Endothelial cell of umbilical vein (primary cell): Measurements from ENCODE around the gene MARS1. TPM values are rescaled to one million over a fixed set of nuclear protein-coding genes. Genes with fewer than 3 reads are reported as not detected.

Source experiments
- BruUV-seq: library from RNA; stranded (reverse); fragments of 400-500 nt; replicated peaks from 2 replicates; lab custom pipeline; 2021; lab: Mats Ljungman, UMichigan
- CTCF ChIA-PET: fragments of 300-600, 350-600 bp; sonication (Branson Sonifier 250); formaldehyde crosslinking; loops from one replicate; lab custom pipeline; 2021; ENCODE audit warnings: antibody characterized with exemption, inconsistent platforms; lab: Charles Lee
- POLR2A ChIA-PET: fragments of 300-600, 350-600 bp; sonication (Branson Sonifier 250); formaldehyde crosslinking; loops from one replicate; lab custom pipeline; 2021; ENCODE audit warnings: antibody characterized with exemption, inconsistent platforms; lab: Charles Lee
- DNase-seq: peaks from one replicate; pipeline ENCODE4 v3.0.0-alpha.2; 2011; ENCODE audit warnings: low read depth, low spot score
- FAIRE-seq: peaks from 2 replicates; lab custom pipeline; 2011; peaks lifted over from hg19 to GRCh38; lab: Jason Lieb, UNC
- H2AFZ ChIP-seq: 2 replicates; pipeline ENCODE4 v1.6.0; 2012; ENCODE audit warnings: low read depth, low read length, control low read depth, inconsistent platforms
- H3K27ac ChIP-seq: 2 replicates; pipeline ENCODE4 v1.5.1; 2011; ENCODE audit warnings: low read depth, mild to moderate bottlenecking, control low read depth, low read length, moderate library complexity; ENCODE audit not compliant: insufficient read depth
- H3K27me3 ChIP-seq, 2 experiments: 2 replicates each; pipeline versions ENCODE4 v1.6.0 to v1.6.1; 2011; ENCODE audit warnings: low read length in 2 of 2, mixed read lengths in 1 of 2; ENCODE audit not compliant: control insufficient read depth in 2 of 2, insufficient read depth in 2 of 2
- H3K36me3 ChIP-seq, 2 experiments: 2 replicates in 1 of 2; 3 replicates in 1 of 2; pipeline ENCODE4 v1.5.1; 2011; ENCODE audit warnings: low read length in 2 of 2, mild to moderate bottlenecking in 1 of 2, moderate library complexity in 1 of 2; ENCODE audit not compliant: control insufficient read depth in 2 of 2, insufficient read depth in 2 of 2; ENCODE audit errors: extremely low read depth in 1 of 2
- H3K4me1 ChIP-seq: 3 replicates; pipeline ENCODE4 v1.5.1; 2011; ENCODE audit warnings: mild to moderate bottlenecking, low read length; ENCODE audit not compliant: control insufficient read depth, insufficient read depth; ENCODE audit errors: extremely low read depth
- H3K4me2 ChIP-seq: 2 replicates; pipeline ENCODE4 v1.6.1; 2011; ENCODE audit warnings: low read length, control low read depth, mixed read lengths; ENCODE audit not compliant: insufficient read depth
- H3K4me3 ChIP-seq, 3 experiments: fragments of 200-600 bp in 1 of 3; sonication (generic), shearing (Covaris generic) in 1 of 3; replicated peaks in 1 of 3; 2 replicates each; pipeline ENCODE4 v1.5.1; 2011 to 2016; ENCODE audit warnings: control low read depth in 3 of 3, low read length in 3 of 3, mild to moderate bottlenecking in 2 of 3, inconsistent platforms in 1 of 3, low read depth in 1 of 3, moderate library complexity in 1 of 3; ENCODE audit not compliant: insufficient read depth in 1 of 3
- H3K79me2 ChIP-seq: 2 replicates; pipeline ENCODE4 v1.6.0; 2012; ENCODE audit warnings: low read length, inconsistent platforms; ENCODE audit not compliant: control insufficient read depth, insufficient read depth
- H3K9ac ChIP-seq: replicated peaks from 2 replicates; pipeline ENCODE3; 2011; ENCODE audit warnings: low read length, control low read depth; ENCODE audit not compliant: insufficient read depth; ENCODE audit errors: extremely low read depth
- H3K9me1 ChIP-seq: replicated peaks from 3 replicates; pipeline ENCODE4 v1.6.0; 2011; ENCODE audit warnings: mild to moderate bottlenecking, low read length; ENCODE audit not compliant: control insufficient read depth, insufficient read depth; ENCODE audit errors: extremely low read depth
- H3K9me3 ChIP-seq: replicated peaks from 2 replicates; pipeline ENCODE4 v1.5.1; 2012; ENCODE audit warnings: low read length, inconsistent platforms; ENCODE audit not compliant: control insufficient read depth, insufficient read depth
- H4K20me1 ChIP-seq: replicated peaks from 2 replicates; pipeline ENCODE3; 2011; ENCODE audit warnings: mild to moderate bottlenecking, low read length; ENCODE audit not compliant: control insufficient read depth, insufficient read depth; ENCODE audit errors: extremely low read depth
- EZH2 ChIP-seq: IDR thresholded peaks from 2 replicates; pipeline ENCODE4 v1.6.1; 2012; ENCODE audit warnings: borderline replicate concordance, low read depth, mild to moderate bottlenecking, moderate library complexity, low read length, inconsistent platforms; ENCODE audit not compliant: severe bottlenecking
- FOS ChIP-seq: IDR thresholded peaks from 2 replicates; pipeline ENCODE4 v1.6.1; 2011; ENCODE audit warnings: mild to moderate bottlenecking, low read length, moderate library complexity, borderline replicate concordance; ENCODE audit not compliant: insufficient read depth
- GATA2 ChIP-seq: IDR thresholded peaks from 2 replicates; pipeline ENCODE4 v1.7.0; 2011; ENCODE audit warnings: low read depth, mild to moderate bottlenecking, moderate library complexity, mixed read lengths, low read length; ENCODE audit not compliant: insufficient read length, insufficient read depth
- JUN ChIP-seq: IDR thresholded peaks from 2 replicates; pipeline ENCODE4 v1.6.1; 2011; ENCODE audit warnings: borderline replicate concordance, low read depth; ENCODE audit not compliant: insufficient read length, insufficient read depth
- MYC ChIP-seq: IDR thresholded peaks from one replicate; pipeline ENCODE4 v1.6.1; 2011; ENCODE audit warnings: mild to moderate bottlenecking, low read depth, low read length
- POLR2A ChIP-seq: IDR thresholded peaks from 2 replicates; pipeline ENCODE4 v1.6.1; 2012; ENCODE audit warnings: low read depth, mild to moderate bottlenecking, control low read depth, low read length
- POLR2AphosphoS5 ChIP-seq: IDR thresholded peaks from 2 replicates; pipeline ENCODE4 v1.6.1; 2012; ENCODE audit warnings: low read depth, mild to moderate bottlenecking, control low read depth, low read length, moderate library complexity; ENCODE audit not compliant: insufficient read depth
- dilution Hi-C: fragments of 300-500 bp; cut with MboI; formaldehyde crosslinking; loops from one replicate; pipeline ENCODE4 v1.15.0; 2019; ENCODE audit warnings: low sequenced_read_pairs; ENCODE audit not compliant: extremely low pct_ligation_motif_present
- intact Hi-C: fragments of 100-400 bp; cut with micrococcal nuclease; formaldehyde crosslinking; loops from one replicate; pipeline ENCODE4 v1.10.0; 2022
- polyA plus RNA-seq, 4 experiments: library from polyadenylated mRNA; depleted of rRNA in 3 of 4; stranded (reverse) in 3 of 4; unstranded in 1 of 4; fragments of >200 nt; gene quantifications; 2 replicates each; pipeline versions ENCODE4 v1.2.1 to v1.2.3, GENCODE V29; 2011 to 2012; ENCODE audit warnings: missing spikeins in 1 of 4
- total RNA-seq: library from RNA; stranded (reverse); gene quantifications from 2 replicates; pipeline ENCODE4 v1.2.3, GENCODE V29; 2021
- TF ChIP-seq, protein P1 (sequence below): IDR thresholded peaks from 2 replicates; pipeline ENCODE4 v1.6.1; 2011; ENCODE audit not compliant: insufficient read depth, insufficient read length
- TF ChIP-seq, protein P2 (sequence below), 2 donors: IDR thresholded peaks; 1 replicate in 1 of 2; 2 replicates in 1 of 2; pipeline ENCODE4 v1.5.1; 2011; ENCODE audit warnings: low read length in 2 of 2, mild to moderate bottlenecking in 2 of 2, moderate library complexity in 2 of 2, control low read depth in 1 of 2, inconsistent platforms in 1 of 2, low read depth in 1 of 2; ENCODE audit not compliant: insufficient read depth in 1 of 2; ENCODE audit errors: extremely low read depth in 1 of 2

The MARS1 gene
- total and polyA plus RNA-seq, 2 donors (not counting 3 experiments of a cell fraction or from before 2014, with no cell fraction given) = 118 to 212 TPM

DNA sequence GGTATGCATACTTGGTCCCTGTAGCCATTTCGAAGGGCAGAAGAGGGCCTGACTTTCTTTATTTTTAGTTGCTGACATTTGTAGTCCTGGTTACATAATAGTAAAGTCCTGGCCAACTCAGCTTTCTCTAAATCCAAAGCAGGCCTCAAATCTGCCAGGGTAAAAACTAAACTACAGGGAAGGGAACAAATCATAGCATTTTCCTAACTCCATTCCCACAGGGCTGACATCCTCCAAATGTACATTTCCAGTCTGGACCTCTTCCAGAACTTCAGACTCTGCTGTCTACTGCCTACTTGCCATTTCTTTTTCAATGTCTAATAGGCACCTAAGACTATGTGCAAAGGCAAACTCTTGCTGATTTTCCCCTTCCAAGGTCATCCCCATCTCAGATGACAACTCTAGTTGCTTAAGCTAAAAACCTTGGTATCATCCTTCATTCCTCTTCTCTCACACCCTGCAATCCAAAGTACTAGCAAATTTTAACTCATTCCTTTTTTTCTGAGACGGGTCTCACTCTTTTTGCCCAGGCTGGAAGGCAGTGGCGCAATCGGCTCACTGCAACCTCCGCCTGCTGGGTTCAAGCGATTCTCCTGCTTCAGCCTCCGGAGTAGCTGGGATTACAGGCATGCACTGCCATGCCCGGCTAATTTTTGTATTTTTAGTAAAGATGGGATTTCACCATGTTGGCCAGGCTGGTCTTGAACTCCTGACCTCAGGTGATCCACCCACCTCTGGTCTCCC, 30.5 kb downstream of the MARS1 start:
- CTCF ChIA-PET = no interaction called here
- no TSS peak for BruUV-seq

More for the DNA sequence above, 30.5 kb downstream of the MARS1 start:
- DNase-seq (no peak), FAIRE-seq (no peak)
- H3K9me1 ChIP-seq = no peaks in the 10 kb centered on the region
- peaks cover 27% of the 10 kb centered on the region for H3K79me2 ChIP-seq
- H3K4me3 ChIP-seq = no peak overlapping the region
- H3K36me3 ChIP-seq = peaks cover 22 to 29% of the 10 kb centered on the region in 2 experiments
- H2AFZ ChIP-seq = no peak overlapping the region
- TF ChIP-seq MYC (no peak), POLR2AphosphoS5 (no peak), EZH2 (no peak), JUN (no peak), GATA2 (no peak), POLR2A (no peak), FOS (no peak)
- TF ChIP-seq, protein P1, sequence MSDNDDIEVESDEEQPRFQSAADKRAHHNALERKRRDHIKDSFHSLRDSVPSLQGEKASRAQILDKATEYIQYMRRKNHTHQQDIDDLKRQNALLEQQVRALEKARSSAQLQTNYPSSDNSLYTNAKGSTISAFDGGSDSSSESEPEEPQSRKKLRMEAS = no peak
- TF ChIP-seq, protein P2, sequence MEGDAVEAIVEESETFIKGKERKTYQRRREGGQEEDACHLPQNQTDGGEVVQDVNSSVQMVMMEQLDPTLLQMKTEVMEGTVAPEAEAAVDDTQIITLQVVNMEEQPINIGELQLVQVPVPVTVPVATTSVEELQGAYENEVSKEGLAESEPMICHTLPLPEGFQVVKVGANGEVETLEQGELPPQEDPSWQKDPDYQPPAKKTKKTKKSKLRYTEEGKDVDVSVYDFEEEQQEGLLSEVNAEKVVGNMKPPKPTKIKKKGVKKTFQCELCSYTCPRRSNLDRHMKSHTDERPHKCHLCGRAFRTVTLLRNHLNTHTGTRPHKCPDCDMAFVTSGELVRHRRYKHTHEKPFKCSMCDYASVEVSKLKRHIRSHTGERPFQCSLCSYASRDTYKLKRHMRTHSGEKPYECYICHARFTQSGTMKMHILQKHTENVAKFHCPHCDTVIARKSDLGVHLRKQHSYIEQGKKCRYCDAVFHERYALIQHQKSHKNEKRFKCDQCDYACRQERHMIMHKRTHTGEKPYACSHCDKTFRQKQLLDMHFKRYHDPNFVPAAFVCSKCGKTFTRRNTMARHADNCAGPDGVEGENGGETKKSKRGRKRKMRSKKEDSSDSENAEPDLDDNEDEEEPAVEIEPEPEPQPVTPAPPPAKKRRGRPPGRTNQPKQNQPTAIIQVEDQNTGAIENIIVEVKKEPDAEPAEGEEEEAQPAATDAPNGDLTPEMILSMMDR (IDR thresholded peaks at IDR 0.05; ENCODE audit: extremely low read depth in 1 of 2, insufficient read depth in 1 of 2, low read depth in 1 of 2, low read length in 2 of 2) = no peak
- H3K27me3 ChIP-seq = no peaks in the 10 kb centered on the region
- H3K27ac ChIP-seq = no peak overlapping the region
- no peaks in the 10 kb centered on the region for H3K9me3 ChIP-seq
- dilution Hi-C loops = no loop called here
- H3K4me1 ChIP-seq = peaks cover 35% of the 10 kb centered on the region
- H3K9ac ChIP-seq = no peak overlapping the region
- intact Hi-C loops = no loop called here
- peak overlapping the region; percentile 2 for H3K4me2 ChIP-seq
- POLR2A ChIA-PET = no interaction called here
- H4K20me1 ChIP-seq = no peaks in the 10 kb centered on the region
